ENCODE results near the gene MYO15A.
A peak's percentile ranks its signal among the peaks of the same experiment; 100 is the strongest.

Gene MYO15A

DNA sequence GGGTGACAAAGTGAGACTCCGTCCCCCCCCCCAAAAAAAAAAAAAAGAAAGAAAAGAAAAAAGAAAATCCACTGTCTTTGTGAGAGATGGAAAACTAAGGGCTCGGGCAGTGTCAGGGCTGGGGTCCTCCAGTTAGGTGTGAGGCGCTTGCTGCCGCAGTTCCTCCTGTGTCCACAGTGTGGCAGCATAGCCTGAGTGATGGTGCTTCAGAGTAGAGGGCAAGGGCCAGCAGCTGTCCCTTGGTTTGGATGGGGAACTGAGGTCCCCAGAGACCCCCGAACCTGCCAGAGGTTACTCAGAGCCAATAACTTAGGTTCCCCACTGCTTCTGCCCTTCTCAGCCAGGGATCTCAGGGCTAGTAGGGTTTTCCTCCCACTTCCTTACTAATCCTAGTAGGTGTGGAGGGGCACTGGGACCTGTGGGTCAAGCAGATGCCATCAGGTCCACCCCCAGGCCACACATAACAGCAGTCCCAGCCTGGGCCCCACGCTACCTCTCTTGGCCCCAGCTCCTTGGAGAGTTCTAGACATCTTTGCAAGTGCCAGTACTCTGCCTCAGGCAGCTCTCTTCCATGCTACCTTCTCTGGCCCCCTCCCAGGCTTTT is 109.0 kb downstream of the MYO15A start:
- Histone ChIP-seq H3K4me1 (ENCODE audit: control insufficient read depth, insufficient read depth, low read length) (no peaks in the 10 kb centered on the region), H3K4me3 (ENCODE audit: low read length) (no peak overlapping the region), H3K27me3 (ENCODE audit: control insufficient read depth, insufficient read depth, low read length) (no peaks in the 10 kb centered on the region), H3K9me3 (ENCODE audit: control insufficient read depth, insufficient read depth, low read length) (no peaks in the 10 kb centered on the region), H3K27ac (ENCODE audit: low read length) (no peak overlapping the region), H3K36me3 (ENCODE audit: control insufficient read depth, insufficient read depth, low read length) (no peaks in the 10 kb centered on the region)
- no CpG with 5 or more reads among the region's 6 CpGs for WGBS (ENCODE audit: insufficient coverage, insufficient read length)
- DNase-seq (ENCODE audit: low read depth, low spot score), result peak; percentile 79

DNA sequence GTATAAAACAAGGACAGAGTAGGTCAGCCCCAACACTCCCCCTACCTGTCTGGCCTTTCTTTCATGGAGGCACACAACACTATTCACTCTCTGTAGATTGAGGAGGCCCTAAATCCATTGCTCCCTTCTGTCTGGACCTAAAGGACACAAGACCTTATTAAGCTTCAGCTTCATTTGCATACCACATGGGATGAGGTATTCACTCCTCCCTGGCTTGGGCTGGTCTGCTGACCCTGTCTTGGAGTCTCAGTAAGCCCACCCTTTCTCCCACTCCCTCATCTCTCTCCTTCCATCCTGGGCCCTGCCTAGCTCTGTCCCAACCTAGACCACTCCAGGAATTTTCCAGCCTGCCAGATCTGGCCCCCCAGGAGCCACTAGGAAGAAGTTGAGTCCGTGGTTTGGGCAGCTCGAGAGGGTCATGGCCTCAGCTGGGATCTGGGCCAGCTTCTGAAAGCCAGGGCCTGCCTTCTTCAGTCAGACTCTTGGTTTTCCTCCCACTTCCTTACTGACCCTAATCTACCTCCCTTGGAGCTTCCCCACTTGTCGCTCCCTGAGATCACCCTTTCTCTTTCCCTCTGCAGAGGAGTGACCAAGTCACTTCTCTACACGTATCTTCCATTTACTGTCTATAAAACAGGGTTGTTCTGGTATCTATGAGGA is 110.3 kb downstream of the MYO15A start:
- no peaks in the 10 kb centered on the region for H3K9me3 ChIP-seq (ENCODE audit: control insufficient read depth, insufficient read depth, low read length)
- H3K4me1 ChIP-seq (ENCODE audit: control insufficient read depth, insufficient read depth, low read length), result no peaks in the 10 kb centered on the region; the same call in 1 of the 2 replicates
- H3K4me3 ChIP-seq (ENCODE audit: low read length), result no peak overlapping the region
- H3K27ac ChIP-seq (ENCODE audit: low read length), result no peak overlapping the region
- no peaks in the 10 kb centered on the region for H3K36me3 ChIP-seq (ENCODE audit: control insufficient read depth, insufficient read depth, low read length)
- no peak for DNase-seq (ENCODE audit: low read depth, low spot score)
- no CpG with 5 or more reads among the region's 4 CpGs for WGBS (ENCODE audit: insufficient coverage, insufficient read length)
- H3K27me3 ChIP-seq (ENCODE audit: control insufficient read depth, insufficient read depth, low read length), result no peaks in the 10 kb centered on the region

DNA sequence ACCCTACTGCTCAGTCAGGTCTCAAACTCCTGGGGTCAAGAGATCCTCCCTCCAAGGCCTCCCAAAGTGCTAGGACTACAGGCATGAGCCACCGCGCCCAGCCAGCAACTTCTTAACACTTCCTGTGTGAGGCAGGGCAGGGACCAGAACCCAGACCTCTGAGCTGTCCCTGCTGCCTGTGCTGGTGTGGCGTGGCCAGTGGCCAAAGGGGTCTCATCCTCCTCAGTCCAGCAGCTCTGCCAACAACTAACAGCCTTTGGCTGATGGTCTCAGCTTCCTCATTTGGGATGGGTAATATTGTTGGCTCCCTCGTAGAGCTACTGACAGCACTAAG is 115.5 kb downstream of the MYO15A start:
- no peak for DNase-seq (ENCODE audit: low read depth, low spot score)
- Histone ChIP-seq H3K27ac (ENCODE audit: low read length) (peak overlapping the region; percentile 16), H3K9me3 (ENCODE audit: control insufficient read depth, insufficient read depth, low read length) (no peaks in the 10 kb centered on the region), H3K36me3 (ENCODE audit: control insufficient read depth, insufficient read depth, low read length) (no peaks in the 10 kb centered on the region), H3K4me3 (ENCODE audit: low read length) (no peak overlapping the region; the same call in 1 of the 2 replicates), H3K4me1 (ENCODE audit: control insufficient read depth, insufficient read depth, low read length) (peaks cover 3% of the 10 kb centered on the region), H3K27me3 (ENCODE audit: control insufficient read depth, insufficient read depth, low read length) (no peaks in the 10 kb centered on the region)
- no CpG with 5 or more reads among the region's 4 CpGs for WGBS (ENCODE audit: insufficient coverage, insufficient read length)

DNA sequence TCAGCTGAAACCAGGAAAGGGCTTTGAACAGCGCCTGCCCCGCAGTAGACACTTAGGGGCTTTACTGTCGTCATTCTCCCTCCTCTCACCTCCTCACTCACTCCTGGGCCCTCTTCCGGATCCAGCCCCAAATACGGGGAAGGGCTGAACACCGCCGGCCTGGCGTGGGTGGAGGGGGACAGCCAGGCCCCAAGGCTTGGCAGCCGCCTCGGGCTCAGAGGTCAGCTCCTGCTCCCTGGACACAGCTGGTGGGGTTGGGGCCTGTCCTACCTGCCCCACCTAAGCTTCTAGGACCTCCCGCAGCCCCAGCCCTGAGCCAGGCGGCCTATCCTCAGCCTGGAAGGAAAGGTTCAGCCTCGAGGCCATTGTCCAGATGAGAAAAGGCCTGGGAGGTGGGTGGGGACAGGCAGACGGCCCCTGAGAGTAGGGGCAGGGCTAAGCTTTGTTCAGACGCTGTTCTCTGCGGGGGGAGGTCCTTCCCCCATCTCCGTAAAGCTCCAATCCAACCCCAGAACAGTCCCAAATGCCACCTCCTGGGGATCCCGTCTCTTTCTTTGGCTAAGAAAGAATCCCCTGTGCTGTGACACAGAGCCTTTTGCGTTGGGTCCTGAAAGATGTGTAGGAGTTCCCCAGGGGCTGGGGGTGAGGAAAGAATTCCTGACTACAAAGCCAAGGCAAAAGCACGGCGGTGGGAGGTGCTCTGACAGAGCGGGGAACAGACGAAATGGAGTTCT is 116.0 kb downstream of the MYO15A start:
- DNase-seq (ENCODE audit: low read depth, low spot score), result peak; percentile 91
- Histone ChIP-seq H3K27ac (ENCODE audit: low read length) (peak overlapping the region; percentile 16), H3K36me3 (ENCODE audit: control insufficient read depth, insufficient read depth, low read length) (no peaks in the 10 kb centered on the region), H3K9me3 (ENCODE audit: control insufficient read depth, insufficient read depth, low read length) (no peaks in the 10 kb centered on the region), H3K4me3 (ENCODE audit: low read length) (peak overlapping the region; percentile 28; the same call in 1 of the 2 replicates), H3K4me1 (ENCODE audit: control insufficient read depth, insufficient read depth, low read length) (peaks cover 3% of the 10 kb centered on the region), H3K27me3 (ENCODE audit: control insufficient read depth, insufficient read depth, low read length) (no peaks in the 10 kb centered on the region)
- no CpG with 5 or more reads among the region's 23 CpGs for WGBS (ENCODE audit: insufficient coverage, insufficient read length)

DNA sequence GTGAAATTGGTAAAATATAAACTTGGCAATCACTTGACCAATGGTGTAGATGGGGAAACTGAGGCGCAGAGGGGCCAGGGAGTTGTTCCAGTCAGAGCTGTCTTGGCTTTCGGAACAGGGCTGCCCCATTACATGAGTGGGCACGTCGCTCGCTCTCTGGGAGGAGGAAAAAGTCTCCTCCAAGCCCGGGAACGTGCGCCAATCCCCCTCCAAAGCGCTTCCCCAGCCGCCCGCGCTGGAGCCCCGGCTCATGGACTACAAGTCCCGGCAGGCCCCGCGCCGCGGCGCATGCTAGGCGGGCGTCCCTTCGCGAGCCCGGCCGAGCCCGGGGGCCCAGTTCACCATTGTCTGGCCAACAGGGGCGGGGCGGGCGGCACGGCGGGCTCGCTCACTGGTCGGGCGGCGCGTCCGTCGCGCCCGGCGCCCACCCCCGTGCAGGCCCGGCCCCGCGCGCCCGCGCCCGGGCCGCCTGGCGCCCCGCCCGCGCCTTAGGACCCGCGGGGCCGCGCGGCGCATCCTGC is 116.6 kb downstream of the MYO15A start, which contains the start of gene LLGL1:
Gene LLGL1, plus strand, starts transcription at position 515 of the 521 bp plus-strand sequence. CDS start 48 bp downstream, outside the sequence.
- Histone ChIP-seq H3K27ac (ENCODE audit: low read length) (no peak within 1 kb of the TSS), H3K4me3 (ENCODE audit: low read length) (peak within 1 kb of the TSS; percentile 59), H3K27me3 (ENCODE audit: control insufficient read depth, insufficient read depth, low read length) (no peaks in the 10 kb centered on the region), H3K4me1 (ENCODE audit: control insufficient read depth, insufficient read depth, low read length) (peaks cover 3% of the 10 kb centered on the region), H3K36me3 (ENCODE audit: control insufficient read depth, insufficient read depth, low read length) (no peaks in the 10 kb centered on the region), H3K9me3 (ENCODE audit: control insufficient read depth, insufficient read depth, low read length) (no peaks in the 10 kb centered on the region)
- no CpG with 5 or more reads among the region's 60 CpGs for WGBS (ENCODE audit: insufficient coverage, insufficient read length)
- DNase-seq (ENCODE audit: low read depth, low spot score), result peak; percentile 70

DNA sequence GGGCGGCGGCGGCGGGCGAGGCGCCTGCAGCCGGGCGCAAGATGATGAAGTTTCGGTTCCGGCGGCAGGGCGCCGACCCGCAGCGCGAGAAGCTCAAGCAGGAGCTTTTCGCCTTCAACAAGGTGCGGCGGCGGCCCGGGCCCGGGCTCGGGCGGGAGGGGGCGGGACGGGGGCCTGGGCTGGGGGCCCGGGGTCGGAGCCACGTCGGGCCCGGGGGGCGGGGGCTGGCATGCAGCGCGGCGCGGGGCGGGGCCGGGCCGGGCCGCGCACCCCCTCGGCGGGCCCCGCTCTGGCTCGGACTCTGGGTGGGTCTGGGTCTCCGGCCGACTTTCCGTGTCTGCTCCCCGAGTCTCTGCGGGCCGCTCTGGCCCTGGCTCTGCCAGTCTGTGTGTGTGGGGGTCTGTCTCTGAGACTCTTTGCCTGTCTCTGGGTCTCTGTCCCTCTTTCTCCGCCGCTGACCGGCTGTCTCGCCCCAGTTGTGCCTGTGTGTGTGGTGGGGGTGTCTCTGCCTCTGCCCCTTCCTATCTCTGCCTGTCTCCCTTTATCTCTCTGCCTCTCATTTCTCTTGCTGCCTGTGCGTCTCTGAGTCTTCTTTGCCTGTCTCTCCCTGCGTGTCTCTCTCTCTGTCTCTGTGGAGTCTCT is 117.2 kb downstream of the MYO15A start:
- Histone ChIP-seq H3K4me1 (ENCODE audit: control insufficient read depth, insufficient read depth, low read length) (peaks cover 3% of the 10 kb centered on the region), H3K4me3 (ENCODE audit: low read length) (peak overlapping the region; percentile 59), H3K27me3 (ENCODE audit: control insufficient read depth, insufficient read depth, low read length) (no peaks in the 10 kb centered on the region), H3K27ac (ENCODE audit: low read length) (no peak overlapping the region), H3K36me3 (ENCODE audit: control insufficient read depth, insufficient read depth, low read length) (no peaks in the 10 kb centered on the region), H3K9me3 (ENCODE audit: control insufficient read depth, insufficient read depth, low read length) (no peaks in the 10 kb centered on the region)
- no peak for DNase-seq (ENCODE audit: low read depth, low spot score)
- WGBS (ENCODE audit: insufficient coverage, insufficient read length), result no CpG with 5 or more reads among the region's 57 CpGs

DNA sequence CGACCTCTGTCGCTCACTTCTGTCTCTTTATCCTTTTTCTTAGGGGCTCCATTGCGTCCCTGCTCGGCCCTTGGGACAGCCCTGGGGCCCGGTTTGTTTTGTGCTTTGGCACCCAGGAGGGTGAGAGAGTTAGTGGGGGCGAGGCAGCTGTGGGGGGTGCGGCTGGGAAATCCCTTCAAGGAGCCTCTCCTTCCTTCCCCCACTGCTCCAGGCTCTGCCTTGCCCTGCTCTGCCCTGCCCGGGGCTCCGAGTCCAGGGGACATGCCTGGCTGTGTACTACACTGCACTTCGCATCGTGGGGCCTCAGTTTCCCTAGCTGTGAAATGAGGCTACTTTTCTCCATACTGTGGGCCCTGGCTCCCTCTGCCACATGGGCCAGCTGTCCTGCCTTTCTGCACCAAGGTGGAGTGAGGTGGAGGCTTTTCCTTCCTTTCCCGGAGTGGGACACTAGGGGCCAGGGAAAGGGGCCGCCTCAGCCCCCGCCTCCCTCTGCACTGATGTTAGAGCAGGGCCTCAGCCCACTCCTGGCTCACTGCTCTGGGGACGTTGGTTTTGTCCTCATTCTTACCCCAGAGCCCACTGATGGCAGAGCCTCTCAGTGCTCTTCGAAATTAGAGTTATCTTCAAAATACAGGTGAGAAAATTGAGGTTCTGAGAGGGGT is 117.9 kb downstream of the MYO15A start:
- H3K4me1 ChIP-seq (ENCODE audit: control insufficient read depth, insufficient read depth, low read length), result peaks cover 4% of the 10 kb centered on the region
- H3K4me3 ChIP-seq (ENCODE audit: low read length), result peak overlapping the region; percentile 59; the same call in 1 of the 2 replicates
- H3K36me3 ChIP-seq (ENCODE audit: control insufficient read depth, insufficient read depth, low read length), result no peaks in the 10 kb centered on the region
- DNase-seq (ENCODE audit: low read depth, low spot score), result no peak
- no peaks in the 10 kb centered on the region for H3K9me3 ChIP-seq (ENCODE audit: control insufficient read depth, insufficient read depth, low read length)
- no peaks in the 10 kb centered on the region for H3K27me3 ChIP-seq (ENCODE audit: control insufficient read depth, insufficient read depth, low read length)
- WGBS (ENCODE audit: insufficient coverage, insufficient read length), result no CpG with 5 or more reads among the region's 16 CpGs
- no peak overlapping the region for H3K27ac ChIP-seq (ENCODE audit: low read length)

DNA sequence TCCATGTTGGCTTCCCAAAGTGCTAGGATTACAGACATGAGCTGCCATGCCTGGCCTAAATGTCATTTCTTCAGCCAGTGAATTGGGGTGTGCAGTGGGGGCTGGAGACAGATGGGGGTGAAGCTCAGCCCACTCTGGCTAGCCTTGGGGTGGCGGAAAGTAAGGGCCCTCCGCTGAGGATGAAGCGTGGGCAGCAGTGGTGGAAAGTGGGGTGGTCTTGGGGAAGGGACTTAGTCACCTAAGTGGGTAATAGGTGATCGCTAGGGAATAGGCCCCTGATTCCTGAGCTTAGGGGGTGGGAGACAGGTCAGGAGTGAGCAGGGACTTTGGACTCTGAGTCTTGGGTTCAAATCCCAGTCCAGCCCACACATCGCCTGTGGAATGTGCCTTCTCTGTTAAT is 119.1 kb downstream of the MYO15A start:
- no peaks in the 10 kb centered on the region for H3K9me3 ChIP-seq (ENCODE audit: control insufficient read depth, insufficient read depth, low read length)
- no peak overlapping the region for H3K4me3 ChIP-seq (ENCODE audit: low read length)
- DNase-seq (ENCODE audit: low read depth, low spot score), result no peak
- no peaks in the 10 kb centered on the region for H3K27me3 ChIP-seq (ENCODE audit: control insufficient read depth, insufficient read depth, low read length)
- H3K27ac ChIP-seq (ENCODE audit: low read length), result no peak overlapping the region
- no peaks in the 10 kb centered on the region for H3K36me3 ChIP-seq (ENCODE audit: control insufficient read depth, insufficient read depth, low read length)
- H3K4me1 ChIP-seq (ENCODE audit: control insufficient read depth, insufficient read depth, low read length), result peaks cover 4% of the 10 kb centered on the region
- WGBS (ENCODE audit: insufficient coverage, insufficient read length), result no CpG with 5 or more reads among the region's 5 CpGs

DNA sequence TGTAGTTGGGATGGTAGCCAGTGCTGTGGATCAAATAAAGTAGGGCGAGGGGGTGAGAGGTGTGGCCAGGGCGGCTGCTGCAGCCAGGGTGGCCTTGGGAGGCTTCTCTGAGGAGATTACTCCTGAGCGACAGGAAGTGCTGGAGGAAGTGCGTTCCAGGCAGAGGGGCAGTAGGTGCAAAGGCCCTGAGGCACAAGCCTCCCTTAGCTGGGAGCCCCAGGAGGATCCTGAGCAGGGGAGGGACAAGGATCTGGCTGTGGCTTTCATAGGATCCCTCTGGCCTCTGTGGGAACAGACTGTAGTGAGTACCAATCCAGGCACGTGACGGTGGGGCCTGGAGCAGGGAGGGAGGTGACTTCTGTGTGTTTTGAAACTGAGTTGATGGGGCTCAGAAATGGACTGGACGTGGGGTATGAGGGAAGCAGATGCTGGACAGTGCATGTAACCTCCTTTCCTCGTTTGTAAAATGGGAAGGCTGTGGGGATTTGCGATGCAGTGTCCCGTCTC is 119.7 kb downstream of the MYO15A start:
- Histone ChIP-seq H3K27ac (ENCODE audit: low read length) (no peak overlapping the region), H3K27me3 (ENCODE audit: control insufficient read depth, insufficient read depth, low read length) (no peaks in the 10 kb centered on the region), H3K4me1 (ENCODE audit: control insufficient read depth, insufficient read depth, low read length) (peaks cover 4% of the 10 kb centered on the region), H3K36me3 (ENCODE audit: control insufficient read depth, insufficient read depth, low read length) (no peaks in the 10 kb centered on the region), H3K9me3 (ENCODE audit: control insufficient read depth, insufficient read depth, low read length) (no peaks in the 10 kb centered on the region), H3K4me3 (ENCODE audit: low read length) (no peak overlapping the region)
- no peak for DNase-seq (ENCODE audit: low read depth, low spot score)
- no CpG with 5 or more reads among the region's 10 CpGs for WGBS (ENCODE audit: insufficient coverage, insufficient read length)
